ENCODE data around the gene LMNTD2.

Gene LMNTD2

DNA sequence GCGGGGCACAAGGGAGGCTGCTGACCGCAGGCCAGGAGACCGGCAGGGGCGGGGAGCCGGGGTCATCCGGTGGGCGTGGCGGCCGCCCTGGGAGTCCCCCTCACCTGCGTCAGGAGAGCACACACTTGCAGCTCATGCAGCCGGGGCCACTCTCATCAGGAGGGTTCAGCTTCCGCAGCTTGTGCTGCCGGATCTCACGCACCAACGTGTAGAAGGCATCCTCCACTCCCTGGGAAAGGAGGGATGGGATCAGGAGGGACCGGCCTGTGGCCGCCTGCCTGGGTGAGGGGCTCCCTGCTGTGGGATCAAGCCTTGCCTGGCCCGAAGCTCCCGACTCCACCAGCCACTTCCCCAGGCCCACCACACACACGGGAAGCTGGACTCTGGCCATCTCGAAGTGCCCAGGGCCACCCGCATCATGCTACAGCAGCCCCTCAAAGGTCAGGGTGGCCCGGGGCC, 28.0 kb downstream of the LMNTD2 start:
- TF ChIP-seq, protein P1, sequence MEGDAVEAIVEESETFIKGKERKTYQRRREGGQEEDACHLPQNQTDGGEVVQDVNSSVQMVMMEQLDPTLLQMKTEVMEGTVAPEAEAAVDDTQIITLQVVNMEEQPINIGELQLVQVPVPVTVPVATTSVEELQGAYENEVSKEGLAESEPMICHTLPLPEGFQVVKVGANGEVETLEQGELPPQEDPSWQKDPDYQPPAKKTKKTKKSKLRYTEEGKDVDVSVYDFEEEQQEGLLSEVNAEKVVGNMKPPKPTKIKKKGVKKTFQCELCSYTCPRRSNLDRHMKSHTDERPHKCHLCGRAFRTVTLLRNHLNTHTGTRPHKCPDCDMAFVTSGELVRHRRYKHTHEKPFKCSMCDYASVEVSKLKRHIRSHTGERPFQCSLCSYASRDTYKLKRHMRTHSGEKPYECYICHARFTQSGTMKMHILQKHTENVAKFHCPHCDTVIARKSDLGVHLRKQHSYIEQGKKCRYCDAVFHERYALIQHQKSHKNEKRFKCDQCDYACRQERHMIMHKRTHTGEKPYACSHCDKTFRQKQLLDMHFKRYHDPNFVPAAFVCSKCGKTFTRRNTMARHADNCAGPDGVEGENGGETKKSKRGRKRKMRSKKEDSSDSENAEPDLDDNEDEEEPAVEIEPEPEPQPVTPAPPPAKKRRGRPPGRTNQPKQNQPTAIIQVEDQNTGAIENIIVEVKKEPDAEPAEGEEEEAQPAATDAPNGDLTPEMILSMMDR (IDR thresholded peaks at IDR 0.05; ENCODE audit: control extremely low read depth, extremely low read depth, low read depth, missing control alignments), result no peak
- CTCF ChIA-PET, result interaction anchor here (2.6 to 6.8 kb wide), 2 partner anchors 14 to 189 kb away, joined by 7 to 77 read pairs; no protein-coding TSS in a partner anchor
- no peak for DNase-seq (ENCODE audit: extremely low spot score)
- POLR2A ChIA-PET, result no interaction called here

GRCh38 chr11:531919-532526, 28.5 kb downstream of the LMNTD2 start:
- POLR2A ChIA-PET, result interaction anchor here (0.6 kb wide), 1 partner anchor 59 kb away, joined by 3 read pairs; no protein-coding TSS in a partner anchor
- CTCF ChIA-PET, result interaction anchor here (2.6 to 6.8 kb wide), 2 partner anchors 13 to 190 kb away, joined by 7 to 77 read pairs; no protein-coding TSS in a partner anchor
- TF ChIP-seq, protein P1 (IDR thresholded peaks at IDR 0.05; ENCODE audit: control extremely low read depth, extremely low read depth, low read depth, missing control alignments), result no peak
- DNase-seq (ENCODE audit: extremely low spot score), result no peak

DNA sequence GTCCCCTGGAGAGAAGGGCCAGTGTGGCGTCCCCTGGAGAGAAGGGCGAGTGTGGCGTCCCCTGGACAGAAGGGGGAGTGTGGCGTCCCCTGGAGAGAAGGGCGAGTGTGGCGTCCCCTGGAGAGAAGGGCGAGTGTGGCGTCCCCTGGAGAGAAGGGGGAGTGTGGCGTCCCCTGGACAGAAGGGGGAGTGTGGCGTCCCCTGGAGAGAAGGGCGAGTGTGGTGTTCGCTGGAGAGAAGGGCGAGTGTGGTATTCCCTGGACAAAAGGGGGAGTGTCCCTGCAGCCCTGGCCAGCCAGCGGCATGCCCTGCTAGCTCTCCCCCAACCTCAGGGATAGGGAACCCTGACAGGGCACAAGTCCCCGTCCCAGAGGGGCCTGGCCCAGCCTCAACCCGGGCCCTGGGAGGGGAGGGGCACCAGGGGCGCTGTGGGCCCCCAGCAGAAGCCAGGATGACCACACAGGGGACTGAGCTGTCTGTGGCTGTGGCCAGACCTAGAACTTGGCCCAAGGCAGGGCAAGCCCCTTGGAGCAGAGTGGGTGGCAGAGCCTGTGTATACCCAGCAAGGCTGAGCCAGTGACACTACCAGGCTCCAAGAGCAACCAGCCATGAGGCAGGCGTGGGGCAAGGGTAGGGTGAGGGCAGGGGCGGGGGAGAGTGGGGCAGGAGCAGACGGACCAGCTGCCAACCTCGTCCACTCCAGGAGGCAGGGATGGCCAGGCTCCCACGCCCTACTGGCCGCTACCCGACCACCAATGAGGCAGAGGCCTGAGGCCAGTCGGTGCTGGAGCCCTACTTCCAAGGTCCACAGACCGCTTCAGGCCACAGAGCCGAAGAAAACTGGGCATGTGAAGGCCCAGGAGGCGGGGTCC, 29.3 kb downstream of the LMNTD2 start:
- POLR2A ChIA-PET, result interaction anchor here (0.6 kb wide), 1 partner anchor 60 kb away, joined by 3 read pairs; no protein-coding TSS in a partner anchor
- DNase-seq (ENCODE audit: extremely low spot score), result no peak
- CTCF ChIA-PET, result interaction anchor here (6.8 kb wide), 1 partner anchor 12 kb away, joined by 77 read pairs; no protein-coding TSS in a partner anchor
- TF ChIP-seq, protein P1 (IDR thresholded peaks at IDR 0.05; ENCODE audit: control extremely low read depth, extremely low read depth, low read depth, missing control alignments), result no peak

- no peak for DNase-seq (ENCODE audit: extremely low spot score)
- ChIA-PET POLR2A (no interaction called here), CTCF (interaction anchor here (1.4 to 6.8 kb wide), 2 partner anchors 11 kb away, joined by 5 to 77 read pairs; no protein-coding TSS in a partner anchor)
- TF ChIP-seq, protein P1 (IDR thresholded peaks at IDR 0.05; ENCODE audit: control extremely low read depth, extremely low read depth, low read depth, missing control alignments), result no peak
Observed at GRCh38 chr11:529728-530411, 30.7 kb downstream of the LMNTD2 start.

DNA sequence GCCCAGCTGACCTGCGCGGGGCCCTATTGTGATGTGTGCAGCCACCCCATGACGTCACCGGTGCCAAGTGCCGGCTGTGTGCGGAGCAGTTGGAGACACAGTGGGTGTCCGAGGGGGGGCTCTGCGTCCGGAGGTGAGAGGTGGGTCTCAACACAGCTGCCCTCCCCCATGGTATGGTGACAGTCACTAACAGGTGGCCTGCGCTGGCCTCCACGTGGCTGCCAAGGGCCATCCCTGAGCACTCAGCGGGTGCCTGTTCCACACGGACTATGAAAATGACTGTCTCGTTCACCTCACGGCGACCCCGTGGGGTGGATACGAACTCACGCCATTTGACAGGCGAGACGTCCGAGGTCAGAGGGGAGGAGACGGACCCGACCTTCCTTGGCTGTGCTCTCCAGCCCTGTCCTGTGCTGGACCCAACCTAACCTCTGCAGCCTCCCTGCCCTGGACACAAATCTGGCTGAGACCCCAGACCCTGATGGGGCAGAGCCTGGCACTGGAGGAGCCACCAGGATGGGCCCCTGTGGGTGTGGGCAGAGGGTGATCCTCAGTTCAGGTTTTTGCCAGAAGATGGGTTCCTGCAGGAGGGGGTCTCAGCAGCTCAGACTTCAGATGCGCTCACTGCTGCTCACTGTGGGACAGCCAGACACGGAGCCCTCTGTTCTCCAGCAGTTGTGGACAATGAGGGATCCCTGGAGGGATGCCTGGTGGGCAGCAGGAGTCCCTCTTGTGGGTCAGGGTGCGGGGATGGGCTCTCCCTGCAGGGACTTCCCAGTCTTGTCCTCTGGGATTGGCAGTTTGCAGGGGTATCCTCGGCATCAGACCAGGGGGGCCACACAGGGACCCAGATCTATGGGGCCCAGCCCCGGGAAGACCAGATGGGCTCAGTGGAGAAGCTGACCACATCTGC, 31.5 kb downstream of the LMNTD2 start:
- DNase-seq (ENCODE audit: extremely low spot score), result no peak
- TF ChIP-seq, protein P1 (IDR thresholded peaks at IDR 0.05; ENCODE audit: control extremely low read depth, extremely low read depth, low read depth, missing control alignments), result no peak
- CTCF ChIA-PET, result interaction anchor here (1.4 to 1.9 kb wide), 2 partner anchors 10 kb away, joined by 5 to 11 read pairs; no protein-coding TSS in a partner anchor
- POLR2A ChIA-PET, result no interaction called here

All from GM10248 (cell line).